Muscle layer of colon (tissue), 2 donors: ENCODE results near the gene PLA2G6.
"Not testable (repeated sequence)": the region's sequence is repeated elsewhere in the genome, so short reads cannot be mapped to it uniquely, and the experiment has no call there.

ENCODE experiments used
- H3K27ac ChIP-seq: one replicate; pipeline ENCODE4 v1.7.0; 2013; ENCODE audit warnings: low read depth, mild to moderate bottlenecking, low read length, moderate library complexity
- H3K27me3 ChIP-seq, 2 donors: one replicate each; pipeline ENCODE4 v1.7.0; 2013; ENCODE audit warnings: low read length in 2 of 2, mild to moderate bottlenecking in 2 of 2; ENCODE audit not compliant: insufficient read depth in 2 of 2, control insufficient read depth in 1 of 2
- H3K36me3 ChIP-seq: one replicate; pipeline ENCODE4 v1.7.0; 2013; ENCODE audit warnings: mild to moderate bottlenecking, low read length; ENCODE audit not compliant: insufficient read depth
- H3K4me1 ChIP-seq: one replicate; pipeline ENCODE4 v1.7.0; 2013; ENCODE audit warnings: mild to moderate bottlenecking, low read length; ENCODE audit not compliant: insufficient read depth
- H3K4me3 ChIP-seq, 2 donors: one replicate each; pipeline ENCODE4 v1.7.0; 2013; ENCODE audit warnings: low read length in 2 of 2, low read depth in 1 of 2, mild to moderate bottlenecking in 1 of 2, moderate library complexity in 1 of 2
- H3K9ac ChIP-seq: one replicate; pipeline ENCODE4 v1.7.0; 2013; ENCODE audit warnings: low read length
- H3K9me3 ChIP-seq: one replicate; pipeline ENCODE4 v1.7.0; 2013; ENCODE audit warnings: mild to moderate bottlenecking, low read length
- donor health status: abdominal sarcoma.
- donor health status: Adenocarcinoma of cecum.

Gene PLA2G6

GRCh38 chr22:38082986-38083710, 98.5 kb downstream of the PLA2G6 start:
- Histone ChIP-seq H3K4me1 (peaks cover 7% of the 10 kb centered on the region), H3K4me3 (no peak overlapping the region), H3K27me3 (peaks cover 3 to 50% of the 10 kb centered on the region in 2 donors), H3K27ac (no peak overlapping the region), H3K36me3 (no peaks in the 10 kb centered on the region), H3K9ac (no peak overlapping the region), H3K9me3 (no peaks in the 10 kb centered on the region)

- Histone ChIP-seq H3K27ac (no peak overlapping the region), H3K4me1 (peaks cover 7% of the 10 kb centered on the region), H3K27me3 (peaks cover 3 to 45% of the 10 kb centered on the region in 2 donors), H3K4me3 (peak overlapping the region; percentile 7 to 23), H3K36me3 (no peaks in the 10 kb centered on the region), H3K9me3 (no peaks in the 10 kb centered on the region), H3K9ac (no peak overlapping the region)
These were observed 99.4 kb downstream of the PLA2G6 start for GRCh38 chr22:38081941-38082828.

- Histone ChIP-seq H3K9me3 (no peaks in the 10 kb centered on the region), H3K27ac (no peak overlapping the region), H3K4me3 (peak overlapping the region in 1 of 2 donors; percentile 23), H3K9ac (no peak overlapping the region), H3K36me3 (no peaks in the 10 kb centered on the region), H3K27me3 (peaks cover 3 to 45% of the 10 kb centered on the region in 2 donors), H3K4me1 (peaks cover 7% of the 10 kb centered on the region)
These were observed 100.0 kb downstream of the PLA2G6 start for GRCh38 chr22:38081636-38081940.

GRCh38 chr22:38080850-38081635, 100.6 kb downstream of the PLA2G6 start:
- Histone ChIP-seq H3K9me3 (no peaks in the 10 kb centered on the region), H3K9ac (no peak overlapping the region), H3K27ac (no peak overlapping the region), H3K4me1 (peaks cover 7% of the 10 kb centered on the region), H3K27me3 (peaks cover 3 to 45% of the 10 kb centered on the region in 2 donors), H3K36me3 (no peaks in the 10 kb centered on the region), H3K4me3 (peak overlapping the region in 1 of 2 donors; percentile 23)

GRCh38 chr22:38080474-38080849, 101.2 kb downstream of the PLA2G6 start:
- peaks cover 7% of the 10 kb centered on the region for H3K4me1 ChIP-seq
- H3K4me3 ChIP-seq, result no peak overlapping the region

GRCh38 chr22:38079804-38080203, 101.8 kb downstream of the PLA2G6 start:
- H3K9ac ChIP-seq, result no peak overlapping the region
- no peak overlapping the region for H3K27ac ChIP-seq
- H3K9me3 ChIP-seq, result no peaks in the 10 kb centered on the region
- peaks cover 7% of the 10 kb centered on the region for H3K4me1 ChIP-seq
- no peak overlapping the region for H3K4me3 ChIP-seq
- no peaks in the 10 kb centered on the region for H3K36me3 ChIP-seq
- H3K27me3 ChIP-seq, result peaks cover 3 to 42% of the 10 kb centered on the region in 2 donors

More at GRCh38 chr22:38080474-38080849, 101.2 kb downstream of the PLA2G6 start:
- H3K36me3 ChIP-seq, result no peaks in the 10 kb centered on the region
- no peaks in the 10 kb centered on the region for H3K9me3 ChIP-seq
- no peak overlapping the region for H3K27ac ChIP-seq
- H3K9ac ChIP-seq, result no peak overlapping the region
- H3K27me3 ChIP-seq, result peaks cover 3 to 45% of the 10 kb centered on the region in 2 donors

- H3K4me3 ChIP-seq, H3K9ac ChIP-seq, H3K36me3 ChIP-seq, H3K4me1 ChIP-seq, H3K27ac ChIP-seq, H3K9me3 ChIP-seq: not testable (repeated sequence)
- peaks cover 3 to 40% of the 10 kb centered on the region in 2 donors for H3K27me3 ChIP-seq
These were observed 102.4 kb downstream of the PLA2G6 start for GRCh38 chr22:38079208-38079607.

GRCh38 chr22:38078046-38078840, 103.4 kb downstream of the PLA2G6 start:
- peaks cover 2 to 31% of the 10 kb centered on the region in 2 donors for H3K27me3 ChIP-seq
- no peak overlapping the region for H3K4me3 ChIP-seq
- peaks cover 7% of the 10 kb centered on the region for H3K4me1 ChIP-seq
- no peaks in the 10 kb centered on the region for H3K9me3 ChIP-seq
- H3K27ac ChIP-seq, result no peak overlapping the region
- no peak overlapping the region for H3K9ac ChIP-seq
- H3K36me3 ChIP-seq, result no peaks in the 10 kb centered on the region

GRCh38 chr22:38077595-38077994, 104.0 kb downstream of the PLA2G6 start:
- Histone ChIP-seq H3K27ac (no peak overlapping the region), H3K36me3 (no peaks in the 10 kb centered on the region), H3K4me1 (peaks cover 7% of the 10 kb centered on the region), H3K4me3 (no peak overlapping the region), H3K9ac (no peak overlapping the region), H3K9me3 (no peaks in the 10 kb centered on the region), H3K27me3 (peaks cover 0 to 24% of the 10 kb centered on the region in 2 donors)

GRCh38 chr22:38077096-38077495, 104.5 kb downstream of the PLA2G6 start:
- Histone ChIP-seq H3K9me3 (no peaks in the 10 kb centered on the region), H3K36me3 (no peaks in the 10 kb centered on the region), H3K27ac (no peak overlapping the region), H3K27me3 (peaks cover 0 to 19% of the 10 kb centered on the region in 2 donors), H3K4me3 (no peak overlapping the region), H3K4me1 (peaks cover 7% of the 10 kb centered on the region), H3K9ac (no peak overlapping the region)
